IPS-18a (cell line): Measurements from ENCODE around the gene HCRTR1.
"Not testable (repeated sequence)": the region's sequence is repeated elsewhere in the genome, so short reads cannot be mapped to it uniquely, and the experiment has no call there.

ENCODE experiments used
- H3K27ac ChIP-seq: one replicate; pipeline ENCODE4 v1.5.1; 2013; ENCODE audit warnings: low read length
- H3K27me3 ChIP-seq: one replicate; pipeline ENCODE4 v1.6.1; 2013; ENCODE audit warnings: mild to moderate bottlenecking, low read length; ENCODE audit not compliant: control insufficient read depth, insufficient read depth
- H3K36me3 ChIP-seq: one replicate; pipeline ENCODE4 v1.6.1; 2013; ENCODE audit warnings: low read depth, low read length; ENCODE audit not compliant: control insufficient read depth
- H3K4me1 ChIP-seq: one replicate; pipeline ENCODE4 v1.6.1; 2013; ENCODE audit warnings: low read depth, low read length; ENCODE audit not compliant: control insufficient read depth
- H3K4me3 ChIP-seq: one replicate; pipeline ENCODE4 v1.5.1; 2013; ENCODE audit warnings: low read length
- H3K9ac ChIP-seq: one replicate; pipeline ENCODE4 v1.6.1; 2013; ENCODE audit warnings: mild to moderate bottlenecking, low read length, moderate library complexity
- H3K9me3 ChIP-seq: one replicate; pipeline ENCODE4 v1.6.1; 2013; ENCODE audit warnings: low read depth, low read length; ENCODE audit not compliant: control insufficient read depth

HCRTR1 gene

DNA sequence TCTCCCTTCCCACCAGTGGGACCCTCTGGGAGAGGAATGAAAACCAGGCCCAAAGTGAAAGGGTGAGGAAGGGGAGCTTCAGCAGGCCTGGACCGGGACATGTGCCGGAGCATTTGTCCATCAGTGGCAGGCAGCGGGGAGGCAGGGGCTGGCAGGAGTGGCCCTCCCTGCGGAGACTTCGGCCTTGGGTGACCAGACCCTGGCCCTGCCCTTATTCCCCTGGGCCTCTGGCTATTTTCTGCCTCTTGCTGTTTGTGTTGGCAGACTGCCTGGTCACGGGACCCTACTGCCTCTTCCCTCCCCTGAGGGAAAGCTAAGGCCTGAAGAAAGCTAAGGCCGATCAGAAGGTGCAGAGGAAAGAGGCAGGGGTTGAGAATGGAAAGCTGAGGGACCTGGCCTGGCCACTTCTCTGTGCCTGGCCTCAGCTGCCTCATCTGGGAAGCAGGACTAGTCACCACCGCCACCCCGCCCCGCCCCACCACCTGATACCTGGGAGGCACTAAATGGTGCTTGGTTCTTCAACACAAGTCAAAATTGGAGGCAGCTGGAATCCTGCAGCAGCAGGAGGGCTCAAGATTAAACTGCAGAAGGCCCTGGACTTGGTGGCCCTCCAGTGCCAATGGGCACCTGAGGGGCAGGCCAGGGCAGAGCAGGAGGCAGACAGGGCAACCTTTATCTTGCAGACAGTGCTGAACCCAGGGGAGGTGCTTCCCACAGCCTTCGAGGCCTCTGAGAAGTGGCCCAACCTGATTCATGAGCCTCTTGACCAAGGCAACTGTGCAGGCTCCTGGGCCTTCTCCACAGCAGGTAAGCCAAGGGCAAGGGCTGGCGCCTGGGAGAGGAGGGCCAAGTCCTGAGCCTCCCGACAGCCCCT is 33.3 kb upstream of the HCRTR1 start:
- no peak overlapping the region for H3K27ac ChIP-seq
- no peaks in the 10 kb centered on the region for H3K9me3 ChIP-seq
- no peak overlapping the region for H3K9ac ChIP-seq
- H3K27me3 ChIP-seq = peaks cover 11% of the 10 kb centered on the region
- peaks cover 30% of the 10 kb centered on the region for H3K4me1 ChIP-seq
- no peak overlapping the region for H3K4me3 ChIP-seq
- no peaks in the 10 kb centered on the region for H3K36me3 ChIP-seq

DNA sequence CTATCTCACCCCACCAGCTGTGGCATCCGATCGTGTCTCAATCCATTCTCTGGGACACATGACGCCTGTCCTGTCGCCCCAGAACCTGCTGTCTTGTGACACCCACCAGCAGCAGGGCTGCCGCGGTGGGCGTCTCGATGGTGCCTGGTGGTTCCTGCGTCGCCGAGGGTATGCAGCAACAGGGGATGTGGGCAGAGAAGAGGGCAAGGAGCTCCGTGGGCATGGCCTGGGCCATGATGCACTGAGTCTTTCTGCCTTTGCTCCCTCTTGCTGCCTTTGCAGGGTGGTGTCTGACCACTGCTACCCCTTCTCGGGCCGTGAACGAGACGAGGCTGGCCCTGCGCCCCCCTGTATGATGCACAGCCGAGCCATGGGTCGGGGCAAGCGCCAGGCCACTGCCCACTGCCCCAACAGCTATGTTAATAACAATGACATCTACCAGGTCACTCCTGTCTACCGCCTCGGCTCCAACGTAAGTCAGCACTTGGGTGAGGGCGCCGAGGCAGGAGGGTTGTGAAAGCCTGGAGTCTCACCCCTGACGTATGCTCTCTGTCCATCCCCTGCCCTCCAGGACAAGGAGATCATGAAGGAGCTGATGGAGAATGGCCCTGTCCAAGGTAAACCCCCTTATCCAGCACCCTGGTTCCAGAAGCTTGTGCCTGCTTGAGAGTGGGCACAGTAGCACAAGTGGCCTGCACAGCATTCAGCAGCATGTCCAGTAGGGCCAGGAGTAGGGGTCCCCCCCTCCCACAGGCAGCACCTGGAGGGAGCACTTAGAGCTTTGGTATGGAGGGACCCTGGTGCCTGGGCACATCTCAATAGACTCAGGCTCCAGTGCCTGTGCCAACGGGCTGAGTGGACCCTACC is 32.4 kb upstream of the HCRTR1 start:
- Histone ChIP-seq H3K36me3 (no peaks in the 10 kb centered on the region), H3K9me3 (no peaks in the 10 kb centered on the region), H3K4me1 (peaks cover 21% of the 10 kb centered on the region), H3K4me3 (no peak overlapping the region), H3K27me3 (peaks cover 19% of the 10 kb centered on the region), H3K27ac (no peak overlapping the region), H3K9ac (no peak overlapping the region)

DNA sequence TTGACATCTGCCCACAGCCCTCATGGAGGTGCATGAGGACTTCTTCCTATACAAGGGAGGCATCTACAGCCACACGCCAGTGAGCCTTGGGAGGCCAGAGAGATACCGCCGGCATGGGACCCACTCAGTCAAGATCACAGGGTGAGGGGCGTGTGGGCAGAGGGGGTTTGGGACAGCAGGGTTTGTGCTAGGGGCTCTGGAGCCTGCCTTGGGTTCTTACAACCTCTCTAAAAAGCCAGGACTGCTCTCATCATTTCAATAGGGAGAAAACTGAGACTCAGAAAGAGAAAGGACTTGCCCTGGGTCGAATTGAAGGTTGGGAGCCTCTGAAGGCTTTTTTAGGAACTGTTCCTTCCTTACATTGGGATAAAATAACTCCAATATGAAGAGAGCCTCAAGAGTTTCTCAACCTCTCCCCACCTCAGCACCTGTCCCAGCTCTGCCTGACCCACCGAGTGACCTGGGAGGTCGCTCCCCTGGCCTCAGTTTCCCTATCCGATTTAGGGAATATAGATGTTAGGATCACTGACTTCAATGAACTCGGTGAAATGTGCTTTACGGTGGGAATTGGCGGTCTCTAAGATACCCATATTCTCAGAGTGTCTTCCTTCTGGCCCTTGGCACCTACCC is 31.6 kb upstream of the HCRTR1 start:
- H3K4me1 ChIP-seq = peaks cover 15% of the 10 kb centered on the region
- H3K9me3 ChIP-seq = no peaks in the 10 kb centered on the region
- H3K9ac ChIP-seq = no peak overlapping the region
- H3K27ac ChIP-seq = no peak overlapping the region
- H3K27me3 ChIP-seq = peaks cover 19% of the 10 kb centered on the region
- H3K4me3 ChIP-seq = no peak overlapping the region
- H3K36me3 ChIP-seq = no peaks in the 10 kb centered on the region

- H3K36me3 ChIP-seq = no peaks in the 10 kb centered on the region
- no peak overlapping the region for H3K27ac ChIP-seq
- H3K4me1 ChIP-seq = peaks cover 15% of the 10 kb centered on the region
- no peak overlapping the region for H3K4me3 ChIP-seq
- peaks cover 19% of the 10 kb centered on the region for H3K27me3 ChIP-seq
- H3K9me3 ChIP-seq = no peaks in the 10 kb centered on the region
- H3K9ac ChIP-seq = no peak overlapping the region
Measured at GRCh38 chr1:31586376-31587327, 30.8 kb upstream of the HCRTR1 start.

GRCh38 chr1:31587328-31587699 is 30.2 kb upstream of the HCRTR1 start:
- H3K36me3 ChIP-seq, H3K9me3 ChIP-seq, H3K9ac ChIP-seq, H3K27ac ChIP-seq, H3K4me3 ChIP-seq: not testable (repeated sequence)
- H3K27me3 ChIP-seq = peaks cover 19% of the 10 kb centered on the region
- peaks cover 11% of the 10 kb centered on the region for H3K4me1 ChIP-seq

- H3K9ac ChIP-seq = no peak overlapping the region
- no peak overlapping the region for H3K4me3 ChIP-seq
- H3K27ac ChIP-seq = no peak overlapping the region
- peaks cover 19% of the 10 kb centered on the region for H3K27me3 ChIP-seq
- no peaks in the 10 kb centered on the region for H3K9me3 ChIP-seq
- peaks cover 7% of the 10 kb centered on the region for H3K4me1 ChIP-seq
- no peaks in the 10 kb centered on the region for H3K36me3 ChIP-seq
Measured at GRCh38 chr1:31587720-31588423, 29.6 kb upstream of the HCRTR1 start.

GRCh38 chr1:31588751-31589515 is 28.6 kb upstream of the HCRTR1 start:
- peaks cover 7% of the 10 kb centered on the region for H3K4me1 ChIP-seq
- no peak overlapping the region for H3K27ac ChIP-seq
- H3K9ac ChIP-seq = no peak overlapping the region
- H3K36me3 ChIP-seq = no peaks in the 10 kb centered on the region
- peaks cover 19% of the 10 kb centered on the region for H3K27me3 ChIP-seq
- peak overlapping the region; percentile 35 for H3K4me3 ChIP-seq
- H3K9me3 ChIP-seq = no peaks in the 10 kb centered on the region

DNA sequence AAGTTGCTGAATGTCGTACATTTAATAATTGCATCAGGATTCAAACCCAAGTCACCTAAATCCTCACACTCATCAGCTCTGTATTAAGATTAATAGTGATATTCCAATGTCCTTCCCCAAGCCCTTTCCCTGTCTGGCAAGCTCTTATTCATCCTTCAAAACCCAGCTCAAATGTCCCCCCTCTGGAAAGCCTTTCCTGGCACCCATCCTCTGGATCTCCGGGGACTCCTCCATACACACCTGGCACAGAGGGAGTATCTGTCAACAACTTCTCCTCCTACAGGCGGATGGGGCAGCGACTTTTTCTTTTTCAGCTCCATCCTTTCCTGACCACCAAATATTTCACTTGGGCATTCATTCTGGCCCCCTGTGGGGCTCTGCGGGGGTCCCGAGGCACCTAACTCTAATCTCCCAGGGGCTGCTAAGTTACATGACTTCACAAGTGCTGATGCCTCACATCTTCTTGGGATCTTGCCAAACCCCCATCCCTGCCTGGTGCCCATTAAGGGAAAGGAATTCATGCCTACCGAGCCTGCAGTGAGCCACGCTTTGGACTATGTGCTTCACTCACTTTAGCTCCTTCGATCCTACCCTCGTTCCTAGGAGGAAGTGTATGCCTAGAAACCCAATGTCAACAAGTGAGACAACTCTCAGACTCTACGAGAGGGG is 25.9 kb upstream of the HCRTR1 start:
- Histone ChIP-seq H3K4me3 (no peak overlapping the region), H3K4me1 (peaks cover 7% of the 10 kb centered on the region), H3K9ac (no peak overlapping the region), H3K9me3 (no peaks in the 10 kb centered on the region), H3K27ac (no peak overlapping the region), H3K36me3 (no peaks in the 10 kb centered on the region), H3K27me3 (peaks cover 19% of the 10 kb centered on the region)

- H3K4me1 ChIP-seq = peaks cover 7% of the 10 kb centered on the region
- H3K4me3 ChIP-seq = no peak overlapping the region
- H3K9ac ChIP-seq = no peak overlapping the region
- H3K27ac ChIP-seq = no peak overlapping the region
- H3K36me3 ChIP-seq = no peaks in the 10 kb centered on the region
- H3K9me3 ChIP-seq = no peaks in the 10 kb centered on the region
- peaks cover 19% of the 10 kb centered on the region for H3K27me3 ChIP-seq
Measured at GRCh38 chr1:31592132-31592531, 25.4 kb upstream of the HCRTR1 start.
